Right forelimb (tissue), 1 donor: ENCODE results near the gene STK32B.

Experiments
- DNase-seq: peaks from one replicate; pipeline ENCODE4 v3.0.0-alpha.2; 2018

STK32B gene

GRCh38 chr4:5126857-5127256 lies 75.6 kb downstream of the STK32B start:
- DNase-seq: no peak

GRCh38 chr4:5127556-5127955 lies 76.3 kb downstream of the STK32B start:
- no peak for DNase-seq

- no peak for DNase-seq
Observed at GRCh38 chr4:5128569-5128968, 77.3 kb downstream of the STK32B start.

- no peak for DNase-seq
Observed at GRCh38 chr4:5133201-5133600, 81.9 kb downstream of the STK32B start.

GRCh38 chr4:5133933-5134594 lies 82.8 kb downstream of the STK32B start:
- no peak for DNase-seq

GRCh38 chr4:5134620-5135019 lies 83.3 kb downstream of the STK32B start:
- no peak for DNase-seq

- no peak for DNase-seq
Observed at GRCh38 chr4:5137226-5137625, 85.9 kb downstream of the STK32B start.

GRCh38 chr4:5137927-5138326 lies 86.6 kb downstream of the STK32B start:
- DNase-seq: no peak

- DNase-seq: no peak
Observed at GRCh38 chr4:5138389-5138788, 87.1 kb downstream of the STK32B start.

- DNase-seq: no peak
Observed at GRCh38 chr4:5139141-5139540, 87.9 kb downstream of the STK32B start.

GRCh38 chr4:5141802-5142201 lies 90.5 kb downstream of the STK32B start:
- no peak for DNase-seq

GRCh38 chr4:5142726-5143125 lies 91.4 kb downstream of the STK32B start:
- no peak for DNase-seq

GRCh38 chr4:5143306-5143861 lies 92.1 kb downstream of the STK32B start:
- no peak for DNase-seq

- no peak for DNase-seq
Observed at GRCh38 chr4:5143940-5144339, 92.7 kb downstream of the STK32B start.

GRCh38 chr4:5144384-5144783 lies 93.1 kb downstream of the STK32B start:
- no peak for DNase-seq

- DNase-seq: peak; percentile 12
Observed at GRCh38 chr4:5146248-5146647, 95.0 kb downstream of the STK32B start.

GRCh38 chr4:5152521-5152920 lies 101.2 kb downstream of the STK32B start:
- DNase-seq: no peak

GRCh38 chr4:5156682-5157081 lies 105.4 kb downstream of the STK32B start:
- no peak for DNase-seq

GRCh38 chr4:5157791-5158770 lies 106.8 kb downstream of the STK32B start:
- peak; percentile 21 for DNase-seq

- DNase-seq: no peak
Observed at GRCh38 chr4:5158825-5159224, 107.5 kb downstream of the STK32B start.

- no peak for DNase-seq
Observed at GRCh38 chr4:5160668-5161067, 109.4 kb downstream of the STK32B start.

- no peak for DNase-seq
Observed at GRCh38 chr4:5162909-5163508, 111.7 kb downstream of the STK32B start.

GRCh38 chr4:5164221-5164912 lies 113.1 kb downstream of the STK32B start:
- DNase-seq: no peak
